Type B pancreatic cell (in vitro differentiated cells): ENCODE data around the gene TMEM53. TPM values are rescaled to one million over a fixed set of nuclear protein-coding genes. Genes with fewer than 3 reads are reported as not detected.

Experiments used
- DNase-seq: peaks from one replicate; pipeline ENCODE4 v3.0.0; 2021; ENCODE audit warnings: mixed read lengths; ENCODE audit not compliant: unreplicated experiment; ENCODE audit errors: extremely low spot score
- H3K27ac Mint-ChIP-seq: 2 replicates; pipeline ENCODE4 v1.8.0; 2021; ENCODE audit warnings: mild to moderate bottlenecking, mixed read lengths
- H3K27me3 Mint-ChIP-seq: 2 replicates; pipeline ENCODE4 v1.8.0; 2021; ENCODE audit warnings: mixed read lengths
- H3K36me3 Mint-ChIP-seq: 2 replicates; pipeline ENCODE4 v1.8.0; 2021; ENCODE audit warnings: mixed read lengths
- H3K4me1 Mint-ChIP-seq: one replicate; pipeline ENCODE4 v1.8.0; 2021; ENCODE audit warnings: mixed read lengths; ENCODE audit not compliant: unreplicated experiment
- H3K4me3 Mint-ChIP-seq: 2 replicates; pipeline ENCODE4 v1.8.0; 2021; ENCODE audit warnings: mild to moderate bottlenecking, mixed read lengths
- H3K9me3 Mint-ChIP-seq: 2 replicates; pipeline ENCODE4 v1.8.0; 2021; ENCODE audit warnings: mixed read lengths
- CTCF ChIP-seq: fragments of 200-600 bp; sonication (generic); conservative IDR thresholded peaks from 2 replicates; pipeline ENCODE4 v1.5.0; 2021; ENCODE audit warnings: antibody characterized with exemption, mild to moderate bottlenecking
- total RNA-seq: library from RNA; stranded (reverse); gene quantifications from 2 replicates; pipeline ENCODE4 v1.2.1, GENCODE V29; 2021; ENCODE audit warnings: low replicate concordance

TMEM53 gene
- total RNA-seq, 1 donor from 2014 or later: 6.6 TPM

GRCh38 chr1:44637702-44638411 lies 36.4 kb downstream of the TMEM53 start:
- Mint-ChIP-seq H3K27ac (no peak overlapping the region), H3K27me3 (no peaks in the 10 kb centered on the region), H3K4me3 (no peak overlapping the region), H3K4me1 (peaks cover 43% of the 10 kb centered on the region), H3K36me3 (peaks cover 32% of the 10 kb centered on the region), H3K9me3 (no peaks in the 10 kb centered on the region)
- no peak for TF ChIP-seq CTCF
- no peak for DNase-seq

- H3K4me1 Mint-ChIP-seq: peaks cover 42% of the 10 kb centered on the region
- H3K27me3 Mint-ChIP-seq: no peaks in the 10 kb centered on the region
- no peak for DNase-seq
- H3K9me3 Mint-ChIP-seq: no peaks in the 10 kb centered on the region
- no peak overlapping the region for H3K27ac Mint-ChIP-seq
- H3K36me3 Mint-ChIP-seq: peaks cover 28% of the 10 kb centered on the region
- no peak overlapping the region for H3K4me3 Mint-ChIP-seq
- TF ChIP-seq CTCF: no peak
Observed at GRCh38 chr1:44636688-44637598, 37.3 kb downstream of the TMEM53 start.

GRCh38 chr1:44636083-44636687 lies 38.1 kb downstream of the TMEM53 start:
- no peak for DNase-seq
- Mint-ChIP-seq H3K9me3 (no peaks in the 10 kb centered on the region), H3K27me3 (no peaks in the 10 kb centered on the region), H3K27ac (no peak overlapping the region), H3K4me3 (no peak overlapping the region), H3K4me1 (peaks cover 41% of the 10 kb centered on the region), H3K36me3 (peaks cover 28% of the 10 kb centered on the region)
- TF ChIP-seq CTCF: no peak

- Mint-ChIP-seq H3K27ac (peak overlapping the region; percentile 43), H3K4me3 (peak overlapping the region; percentile 14), H3K36me3 (peaks cover 28% of the 10 kb centered on the region), H3K27me3 (no peaks in the 10 kb centered on the region), H3K4me1 (peaks cover 41% of the 10 kb centered on the region), H3K9me3 (no peaks in the 10 kb centered on the region)
- no peak for DNase-seq
- no peak for TF ChIP-seq CTCF
Observed at GRCh38 chr1:44635439-44635838, 38.8 kb downstream of the TMEM53 start.

GRCh38 chr1:44634606-44635189 lies 39.6 kb downstream of the TMEM53 start:
- Mint-ChIP-seq H3K4me3 (peak overlapping the region; percentile 93), H3K27me3 (no peaks in the 10 kb centered on the region), H3K27ac (peak overlapping the region; percentile 43), H3K9me3 (no peaks in the 10 kb centered on the region), H3K4me1 (peaks cover 41% of the 10 kb centered on the region), H3K36me3 (peaks cover 28% of the 10 kb centered on the region)
- no peak for DNase-seq
- no peak for TF ChIP-seq CTCF
